COLO668 (cell line): ENCODE data around the gene EPB41L5.
"Not testable (repeated sequence)": the region's sequence is repeated elsewhere in the genome, so short reads cannot be mapped to it uniquely, and the experiment has no call there.

Source experiments
- DNase-seq: peaks from one replicate; lab custom pipeline; 2025; ENCODE audit not compliant: unreplicated experiment; lab: John Stamatoyannopoulos, UW

EPB41L5 gene

GRCh38 chr2:120140866-120141265 lies 128.0 kb downstream of the EPB41L5 start:
- DNase-seq, result no peak

- no peak for DNase-seq
Observed at GRCh38 chr2:120141300-120142069, 128.6 kb downstream of the EPB41L5 start.

GRCh38 chr2:120142528-120143219 lies 129.8 kb downstream of the EPB41L5 start:
- no peak for DNase-seq

- DNase-seq, result no peak
Observed at GRCh38 chr2:120148229-120148628, 135.4 kb downstream of the EPB41L5 start.

- DNase-seq, result no peak
Observed at GRCh38 chr2:120148669-120149068, 135.8 kb downstream of the EPB41L5 start.

GRCh38 chr2:120149406-120149805 lies 136.5 kb downstream of the EPB41L5 start:
- no peak for DNase-seq

GRCh38 chr2:120150040-120150482 lies 137.2 kb downstream of the EPB41L5 start:
- DNase-seq, result no peak

GRCh38 chr2:120155308-120155707 lies 142.4 kb downstream of the EPB41L5 start:
- DNase-seq, result no peak

GRCh38 chr2:120158658-120159057 lies 145.8 kb downstream of the EPB41L5 start:
- DNase-seq, result not testable (repeated sequence)

GRCh38 chr2:120161190-120161589 lies 148.3 kb downstream of the EPB41L5 start:
- no peak for DNase-seq

- DNase-seq, result no peak
Observed at GRCh38 chr2:120162716-120163115, 149.8 kb downstream of the EPB41L5 start.

GRCh38 chr2:120167272-120167671 lies 154.4 kb downstream of the EPB41L5 start:
- DNase-seq, result no peak

GRCh38 chr2:120169020-120169419 lies 156.1 kb downstream of the EPB41L5 start:
- DNase-seq, result no peak

GRCh38 chr2:120174963-120175581 lies 162.2 kb downstream of the EPB41L5 start:
- DNase-seq, result peak; percentile 15

GRCh38 chr2:120176526-120176925 lies 163.6 kb downstream of the EPB41L5 start:
- DNase-seq, result no peak

- no peak for DNase-seq
Observed at GRCh38 chr2:120177001-120177621, 164.2 kb downstream of the EPB41L5 start.

- DNase-seq, result no peak
Observed at GRCh38 chr2:120177973-120178372, 165.1 kb downstream of the EPB41L5 start.

GRCh38 chr2:120179396-120179795 lies 166.5 kb downstream of the EPB41L5 start:
- DNase-seq, result no peak

- DNase-seq, result no peak
Observed at GRCh38 chr2:120180066-120180465, 167.2 kb downstream of the EPB41L5 start.

- no peak for DNase-seq
Observed at GRCh38 chr2:120182019-120182560, 169.2 kb downstream of the EPB41L5 start.

- no peak for DNase-seq
Observed at GRCh38 chr2:120189189-120189588, 176.3 kb downstream of the EPB41L5 start.
